SH-SY5Y (cell line): ENCODE measurements around the gene TNFRSF1A.

ENCODE experiments used
- GATA2 ChIP-seq: IDR thresholded peaks from 2 replicates; pipeline ENCODE4 v1.6.1; 2011; ENCODE audit warnings: mild to moderate bottlenecking, low read depth, low read length
- GATA3 ChIP-seq: IDR thresholded peaks from 2 replicates; pipeline ENCODE4 v1.6.1; 2011; ENCODE audit warnings: low read depth, mild to moderate bottlenecking, low read length, moderate library complexity

- TF ChIP-seq GATA2 (no peak), GATA3 (no peak)
Measured at GRCh38 chr12:6373022-6373787, 31.3 kb upstream of the TNFRSF1A start.
